SK-N-SH (cell line): ENCODE measurements around the gene PTPRF. TPM values are rescaled to one million over a fixed set of nuclear protein-coding genes. Genes with fewer than 3 reads are reported as not detected.

ENCODE experiments used
- CTCF ChIA-PET: fragments of 300-600, 350-600 bp; formaldehyde crosslinking; extraction: SDS; loops from one replicate; lab custom pipeline; 2021; lab: Yijun Ruan, JAX
- POLR2A ChIA-PET: fragments of 350-600 bp; sonication (Branson Sonifier 250); formaldehyde crosslinking; extraction: SDS; loops from one replicate; lab custom pipeline; 2020; ENCODE audit warnings: antibody characterized with exemption, inconsistent platforms; lab: Yijun Ruan, JAX
- DNase-seq: peaks from one replicate; pipeline ENCODE4 v3.0.0; 2012
- H2AFZ ChIP-seq: fragments of 200-600 bp; sonication (generic); 2 replicates; pipeline ENCODE4 v1.8.1; 2016; ENCODE audit warnings: antibody characterized with exemption, mild to moderate bottlenecking, low read depth
- H3F3A ChIP-seq: fragments of 200-600 bp; sonication (generic); replicated peaks from 2 replicates; pipeline ENCODE3; 2016; ENCODE audit warnings: antibody characterized with exemption, mild to moderate bottlenecking; ENCODE audit not compliant: insufficient read depth
- H3K27ac ChIP-seq, 2 experiments: fragments of 200-500 bp in 1 of 2; fragments of 200-600 bp in 1 of 2; sonication (Bioruptor generic) in 1 of 2; sonication (generic), shearing (Covaris generic) in 1 of 2; 2 replicates each; pipeline versions ENCODE4 v1.5.1 to v1.6.1; 2014 to 2016; ENCODE audit warnings: low read depth in 2 of 2, inconsistent platforms in 1 of 2, low read length in 1 of 2, mild to moderate bottlenecking in 1 of 2, mixed read lengths in 1 of 2
- H3K27me3 ChIP-seq: fragments of 200-600 bp; sonication (generic), shearing (Covaris generic); 2 replicates; pipeline ENCODE4 v1.6.1; 2016; ENCODE audit warnings: mixed run types; ENCODE audit not compliant: insufficient read depth
- H3K36me3 ChIP-seq, 2 experiments: fragments of 200-500 bp in 1 of 2; fragments of 200-600 bp in 1 of 2; sonication (Bioruptor generic) in 1 of 2; sonication (generic) in 1 of 2; replicated peaks in 1 of 2; 2 replicates each; pipeline versions ENCODE3 to v1.5.1; 2014 to 2016; ENCODE audit warnings: low read length in 1 of 2, mild to moderate bottlenecking in 1 of 2; ENCODE audit not compliant: insufficient read depth in 2 of 2, control insufficient read depth in 1 of 2
- H3K4me1 ChIP-seq, 2 experiments: fragments of 200-500 bp in 1 of 2; fragments of 200-600 bp in 1 of 2; sonication (Bioruptor generic) in 1 of 2; sonication (generic), shearing (Covaris generic) in 1 of 2; 2 replicates each; pipeline versions ENCODE4 v1.5.1 to v1.6.1; 2014 to 2016; ENCODE audit warnings: low read depth in 1 of 2, low read length in 1 of 2, mixed run types in 1 of 2; ENCODE audit not compliant: insufficient read depth in 2 of 2, control insufficient read depth in 1 of 2
- H3K4me2 ChIP-seq: fragments of 200-600 bp; sonication (generic), shearing (Covaris generic); 2 replicates; pipeline ENCODE4 v1.6.1; 2017; ENCODE audit warnings: mixed run types
- H3K4me3 ChIP-seq, 2 experiments: fragments of 200-500 bp in 1 of 2; fragments of 200-600 bp in 1 of 2; sonication (Bioruptor generic) in 1 of 2; sonication (generic), shearing (Covaris generic) in 1 of 2; 2 replicates each; pipeline versions ENCODE4 v1.5.1 to v1.8.1; 2014 to 2016; ENCODE audit warnings: low read depth in 2 of 2, inconsistent platforms in 1 of 2, low read length in 1 of 2, mild to moderate bottlenecking in 1 of 2, mixed read lengths in 1 of 2, moderate library complexity in 1 of 2
- H3K79me2 ChIP-seq: fragments of 200-600 bp; sonication (generic); 2 replicates; pipeline ENCODE4 v1.8.1; 2017; ENCODE audit warnings: mild to moderate bottlenecking; ENCODE audit not compliant: insufficient read depth
- H3K9ac ChIP-seq: fragments of 200-600 bp; sonication (generic); 2 replicates; pipeline ENCODE4 v1.6.1; 2017; ENCODE audit warnings: mixed run types
- H3K9me2 ChIP-seq: fragments of 200-600 bp; sonication (generic); 2 replicates; pipeline ENCODE4 v1.6.1; 2017; ENCODE audit warnings: mixed run types
- H3K9me3 ChIP-seq: fragments of 200-600 bp; sonication (generic); 2 replicates; pipeline ENCODE4 v1.6.1; 2017; ENCODE audit warnings: mixed run types, mild to moderate bottlenecking, moderate library complexity
- H4K20me1 ChIP-seq: fragments of 200-600 bp; sonication (generic); 2 replicates; pipeline ENCODE4 v1.6.1; 2017; ENCODE audit warnings: mild to moderate bottlenecking, mixed run types; ENCODE audit not compliant: insufficient read depth
- CTCF ChIP-seq: fragments of 200-600 bp; sonication (generic); IDR thresholded peaks from 2 replicates; pipeline ENCODE4 v1.6.1; 2017; ENCODE audit warnings: antibody characterized with exemption, mild to moderate bottlenecking, moderate library complexity
- ELF1 ChIP-seq: IDR thresholded peaks from 2 replicates; pipeline ENCODE4 v1.4.0; 2012
- EZH2phosphoT487 ChIP-seq: fragments of 200-600 bp; sonication (generic); IDR thresholded peaks from 2 replicates; pipeline ENCODE4 v1.6.1; 2017; ENCODE audit warnings: low read depth, mixed run types, mild to moderate bottlenecking, antibody characterized with exemption, moderate library complexity, borderline replicate concordance
- FOXJ3 ChIP-seq: sonication (generic); formaldehyde crosslinking; IDR thresholded peaks from 2 replicates; pipeline ENCODE4 v1.5.1; 2020; ENCODE audit warnings: mild to moderate bottlenecking, missing genetic modification reagents
- GABPA ChIP-seq: IDR thresholded peaks from 2 replicates; pipeline ENCODE4 v1.4.0; 2012; ENCODE audit warnings: low read depth, mild to moderate bottlenecking
- IRF3 ChIP-seq: fragments of 150-350 bp; IDR thresholded peaks from 2 replicates; pipeline ENCODE4 v1.6.1; 2016; ENCODE audit warnings: mild to moderate bottlenecking, low read depth, low read length
- MAX ChIP-seq: IDR thresholded peaks from 2 replicates; pipeline ENCODE4 v1.4.0; 2012; ENCODE audit warnings: low read depth
- NRF1 ChIP-seq: IDR thresholded peaks from 2 replicates; pipeline ENCODE4 v1.6.1; 2012; ENCODE audit warnings: low read depth, mild to moderate bottlenecking, low read length
- RCOR1 ChIP-seq: fragments of 150-350 bp; IDR thresholded peaks from 2 replicates; pipeline ENCODE4 v1.6.1; 2017; ENCODE audit warnings: antibody characterized with exemption, low read length
- REST ChIP-seq: IDR thresholded peaks from 2 replicates; pipeline ENCODE4 v1.6.1; 2012; ENCODE audit warnings: mild to moderate bottlenecking, low read depth, low read length, moderate library complexity
- TEAD4 ChIP-seq: IDR thresholded peaks from 2 replicates; pipeline ENCODE4 v1.4.0; 2012; ENCODE audit warnings: mild to moderate bottlenecking, borderline replicate concordance; ENCODE audit not compliant: insufficient read depth
- USF1 ChIP-seq: IDR thresholded peaks from 2 replicates; pipeline ENCODE4 v1.4.0; 2012; ENCODE audit warnings: low read depth, borderline replicate concordance
- YY1 ChIP-seq: IDR thresholded peaks from 2 replicates; pipeline ENCODE4 v1.4.0; 2012; ENCODE audit warnings: low read depth, mild to moderate bottlenecking
- ZBTB33 ChIP-seq: IDR thresholded peaks from 2 replicates; pipeline ENCODE4 v1.4.0; 2012; ENCODE audit warnings: low read depth, borderline replicate concordance
- WGBS: methylation state at CpG from one replicate; pipeline ENCODE4 v1.1.6; 2017; ENCODE audit warnings: low lambda C conversion rate; 5-methylcytosine and 5-hydroxymethylcytosine counted together
- polyA plus RNA-seq, 3 experiments: library from polyadenylated mRNA; depleted of rRNA; stranded (reverse); fragments of >200 nt; gene quantifications; 2 replicates each; pipeline ENCODE4 v1.2.3, GENCODE V29; 2012

PTPRF gene
- polyA plus RNA-seq, 1 of the 3 experiments (the other 2 are of a cell fraction), result 72.7 TPM

- Histone ChIP-seq H3K4me1 (no peaks in the 10 kb centered on the region; a peak in 1 of 4 replicates), H3K4me3 (no peak overlapping the region), H3K27ac (no peak overlapping the region), H3F3A (no peaks in the 10 kb centered on the region), H3K27me3 (no peaks in the 10 kb centered on the region), H3K36me3 (peaks cover 0 to 5% of the 10 kb centered on the region in 2 experiments), H3K9ac (no peak overlapping the region), H3K9me2 (no peaks in the 10 kb centered on the region), H3K9me3 (no peaks in the 10 kb centered on the region), H3K79me2 (peaks cover 58% of the 10 kb centered on the region; the same call in 1 of the 2 replicates), H3K4me2 (no peak overlapping the region), H4K20me1 (peaks cover 29% of the 10 kb centered on the region; the same call in 1 of the 2 replicates), H2AFZ (no peak overlapping the region)
- ChIA-PET POLR2A (interaction anchor here (0.6 kb wide), 1 partner anchor 92 kb away, joined by 5 read pairs; no protein-coding TSS in a partner anchor), CTCF (interaction anchor here (0.7 to 1.3 kb wide), 3 partner anchors 16 to 397 kb away, joined by 3 read pairs; no protein-coding TSS in a partner anchor)
- WGBS, result 92% methylated on average over 9 of the region's 9 CpGs
- no peak for TF ChIP-seq FOXJ3 (CRISPR knock-in tag)
- no peak for TF ChIP-seq IRF3
- no peak for TF ChIP-seq GABPA
- no peak for TF ChIP-seq USF1
- TF ChIP-seq MAX, result no peak
- TF ChIP-seq ELF1, result no peak
- TF ChIP-seq RCOR1, result no peak
- no peak for TF ChIP-seq CTCF
- no peak for TF ChIP-seq EZH2phosphoT487
- no peak for TF ChIP-seq YY1
- TF ChIP-seq TEAD4, result no peak
- no peak for TF ChIP-seq NRF1
- no peak for TF ChIP-seq REST
- no peak for TF ChIP-seq ZBTB33
- DNase-seq, result no peak
Measured at GRCh38 chr1:43537423-43538142, 6.9 kb downstream of the PTPRF start.
